ENCODE results near the gene RNASE1. TPM values are rescaled to one million over a fixed set of nuclear protein-coding genes. Genes with fewer than 3 reads are reported as not detected.

The RNASE1 gene
- total RNA-seq, 1 donor from 2014 or later: not detected

GRCh38 chr14:20799892-20800544 is 2.6 kb downstream of the RNASE1 start:
- DNase-seq (ENCODE audit: low spot score): no peak
- intact Hi-C loops (cut with micrococcal nuclease): no loop called here
- H3K36me3 Mint-ChIP-seq (ENCODE audit: low read depth): no peaks in the 10 kb centered on the region
- no peak overlapping the region for H3K4me3 Mint-ChIP-seq
- peaks cover 7% of the 10 kb centered on the region for H3K27me3 Mint-ChIP-seq (ENCODE audit: insufficient read depth)
- peaks cover 7% of the 10 kb centered on the region for H3K4me1 Mint-ChIP-seq (ENCODE audit: low read depth)
- H3K9me3 Mint-ChIP-seq: no peaks in the 10 kb centered on the region
- H3K27ac Mint-ChIP-seq: no peak overlapping the region

GRCh38 chr14:20799456-20799891 is 3.2 kb downstream of the RNASE1 start:
- no peak for DNase-seq (ENCODE audit: low spot score)
- Mint-ChIP-seq H3K27ac (no peak overlapping the region), H3K36me3 (ENCODE audit: low read depth) (no peaks in the 10 kb centered on the region), H3K4me1 (ENCODE audit: low read depth) (peaks cover 7% of the 10 kb centered on the region), H3K4me3 (no peak overlapping the region), H3K27me3 (ENCODE audit: insufficient read depth) (peaks cover 5% of the 10 kb centered on the region), H3K9me3 (no peaks in the 10 kb centered on the region)
- intact Hi-C loops (cut with micrococcal nuclease): no loop called here

- H3K4me3 Mint-ChIP-seq: no peak overlapping the region
- no peak for DNase-seq (ENCODE audit: low spot score)
- H3K9me3 Mint-ChIP-seq: no peaks in the 10 kb centered on the region
- intact Hi-C loops (cut with micrococcal nuclease): no loop called here
- H3K27ac Mint-ChIP-seq: no peak overlapping the region
- no peaks in the 10 kb centered on the region for H3K36me3 Mint-ChIP-seq (ENCODE audit: low read depth)
- H3K27me3 Mint-ChIP-seq (ENCODE audit: insufficient read depth): peaks cover 8% of the 10 kb centered on the region
- H3K4me1 Mint-ChIP-seq (ENCODE audit: low read depth): peaks cover 7% of the 10 kb centered on the region
These were observed 3.7 kb downstream of the RNASE1 start for GRCh38 chr14:20798932-20799331.

GRCh38 chr14:20798318-20798717 is 4.3 kb downstream of the RNASE1 start:
- no peak for DNase-seq (ENCODE audit: low spot score)
- Mint-ChIP-seq H3K9me3 (no peaks in the 10 kb centered on the region), H3K36me3 (ENCODE audit: low read depth) (no peaks in the 10 kb centered on the region), H3K4me1 (ENCODE audit: low read depth) (peaks cover 7% of the 10 kb centered on the region), H3K4me3 (no peak overlapping the region), H3K27me3 (ENCODE audit: insufficient read depth) (peaks cover 6% of the 10 kb centered on the region), H3K27ac (no peak overlapping the region)
- intact Hi-C loops (cut with micrococcal nuclease): no loop called here

GRCh38 chr14:20797164-20797563 is 5.5 kb downstream of the RNASE1 start:
- no peaks in the 10 kb centered on the region for H3K36me3 Mint-ChIP-seq (ENCODE audit: low read depth)
- no peak for DNase-seq (ENCODE audit: low spot score)
- intact Hi-C loops (cut with micrococcal nuclease): no loop called here
- H3K9me3 Mint-ChIP-seq: no peaks in the 10 kb centered on the region
- no peak overlapping the region for H3K4me3 Mint-ChIP-seq
- no peak overlapping the region for H3K27ac Mint-ChIP-seq
- H3K27me3 Mint-ChIP-seq (ENCODE audit: insufficient read depth): peaks cover 6% of the 10 kb centered on the region
- H3K4me1 Mint-ChIP-seq (ENCODE audit: low read depth): peaks cover 7% of the 10 kb centered on the region

GRCh38 chr14:20794644-20795369 is 7.8 kb downstream of the RNASE1 start:
- H3K27ac Mint-ChIP-seq: no peak overlapping the region
- intact Hi-C loops (cut with micrococcal nuclease): no loop called here
- no peaks in the 10 kb centered on the region for H3K9me3 Mint-ChIP-seq
- H3K4me1 Mint-ChIP-seq (ENCODE audit: low read depth): no peaks in the 10 kb centered on the region
- no peak overlapping the region for H3K4me3 Mint-ChIP-seq
- H3K36me3 Mint-ChIP-seq (ENCODE audit: low read depth): no peaks in the 10 kb centered on the region
- no peak for DNase-seq (ENCODE audit: low spot score)
- H3K27me3 Mint-ChIP-seq (ENCODE audit: insufficient read depth): peaks cover 6% of the 10 kb centered on the region

- intact Hi-C loops (cut with micrococcal nuclease): no loop called here
- Mint-ChIP-seq H3K27ac (no peak overlapping the region), H3K27me3 (ENCODE audit: insufficient read depth) (peaks cover 6% of the 10 kb centered on the region), H3K4me3 (no peak overlapping the region), H3K4me1 (ENCODE audit: low read depth) (no peaks in the 10 kb centered on the region), H3K9me3 (no peaks in the 10 kb centered on the region), H3K36me3 (ENCODE audit: low read depth) (no peaks in the 10 kb centered on the region)
- DNase-seq (ENCODE audit: low spot score): no peak
These were observed 10.1 kb downstream of the RNASE1 start for GRCh38 chr14:20792556-20792955.

GRCh38 chr14:20791597-20791996 is 11.0 kb downstream of the RNASE1 start:
- Mint-ChIP-seq H3K36me3 (ENCODE audit: low read depth) (no peaks in the 10 kb centered on the region), H3K9me3 (no peaks in the 10 kb centered on the region), H3K4me3 (no peak overlapping the region), H3K27me3 (ENCODE audit: insufficient read depth) (peaks cover 6% of the 10 kb centered on the region), H3K27ac (no peak overlapping the region), H3K4me1 (ENCODE audit: low read depth) (peaks cover 2% of the 10 kb centered on the region)
- intact Hi-C loops (cut with micrococcal nuclease): no loop called here
- DNase-seq (ENCODE audit: low spot score): no peak

GRCh38 chr14:20791187-20791586 is 11.5 kb downstream of the RNASE1 start:
- peaks cover 5% of the 10 kb centered on the region for H3K4me1 Mint-ChIP-seq (ENCODE audit: low read depth)
- H3K9me3 Mint-ChIP-seq: no peaks in the 10 kb centered on the region
- H3K36me3 Mint-ChIP-seq (ENCODE audit: low read depth): no peaks in the 10 kb centered on the region

GRCh38 chr14:20790464-20791116 is 12.1 kb downstream of the RNASE1 start:
- DNase-seq (ENCODE audit: low spot score): no peak
- Mint-ChIP-seq H3K4me3 (no peak overlapping the region), H3K9me3 (no peaks in the 10 kb centered on the region), H3K27me3 (ENCODE audit: insufficient read depth) (peaks cover 6% of the 10 kb centered on the region), H3K4me1 (ENCODE audit: low read depth) (peaks cover 5% of the 10 kb centered on the region), H3K27ac (no peak overlapping the region), H3K36me3 (ENCODE audit: low read depth) (no peaks in the 10 kb centered on the region)
- intact Hi-C loops (cut with micrococcal nuclease): no loop called here

More at GRCh38 chr14:20791187-20791586, 11.5 kb downstream of the RNASE1 start:
- H3K27ac Mint-ChIP-seq: no peak overlapping the region
- intact Hi-C loops (cut with micrococcal nuclease): no loop called here
- no peak for DNase-seq (ENCODE audit: low spot score)
- H3K4me3 Mint-ChIP-seq: no peak overlapping the region
- peaks cover 6% of the 10 kb centered on the region for H3K27me3 Mint-ChIP-seq (ENCODE audit: insufficient read depth)

- Mint-ChIP-seq H3K9me3 (no peaks in the 10 kb centered on the region), H3K36me3 (ENCODE audit: low read depth) (no peaks in the 10 kb centered on the region), H3K27ac (no peak overlapping the region), H3K27me3 (ENCODE audit: insufficient read depth) (peaks cover 4% of the 10 kb centered on the region), H3K4me1 (ENCODE audit: low read depth) (peaks cover 5% of the 10 kb centered on the region), H3K4me3 (no peak overlapping the region)
- intact Hi-C loops (cut with micrococcal nuclease): no loop called here
- DNase-seq (ENCODE audit: low spot score): no peak
These were observed 13.3 kb downstream of the RNASE1 start for GRCh38 chr14:20789230-20789813.

GRCh38 chr14:20787025-20787424 is 15.6 kb downstream of the RNASE1 start:
- peaks cover 14% of the 10 kb centered on the region for H3K4me1 Mint-ChIP-seq (ENCODE audit: low read depth)
- intact Hi-C loops (cut with micrococcal nuclease): no loop called here
- H3K27ac Mint-ChIP-seq: no peak overlapping the region
- no peaks in the 10 kb centered on the region for H3K9me3 Mint-ChIP-seq
- H3K27me3 Mint-ChIP-seq (ENCODE audit: insufficient read depth): no peaks in the 10 kb centered on the region
- no peak for DNase-seq (ENCODE audit: low spot score)
- no peaks in the 10 kb centered on the region for H3K36me3 Mint-ChIP-seq (ENCODE audit: low read depth)
- H3K4me3 Mint-ChIP-seq: no peak overlapping the region
